ENCODE results near the gene STK25. TPM values are rescaled to one million over a fixed set of nuclear protein-coding genes. Genes with fewer than 3 reads are reported as not detected.
A peak's percentile ranks its signal among the peaks of the same experiment; 100 is the strongest.
"Not testable (repeated sequence)": the region's sequence is repeated elsewhere in the genome, so short reads cannot be mapped to it uniquely, and the experiment has no call there.

STK25 gene
- total RNA-seq, 3 donors from 2014 or later, result 102 to 139 (median 126) TPM

GRCh38 chr2:241451840-241452506, 56.4 kb downstream of the STK25 start:
- Histone ChIP-seq H3K27me3 (no peaks in the 10 kb centered on the region), H3K9me3 (no peaks in the 10 kb centered on the region), H3K27ac (no peak overlapping the region), H3K4me1 (no peaks in the 10 kb centered on the region), H3K4me3 (no peak overlapping the region), H3K36me3 (no peaks in the 10 kb centered on the region)
- TF ChIP-seq POLR2A (IDR thresholded peaks at IDR 0.05), result no peak
- TF ChIP-seq POLR2AphosphoS5 (IDR thresholded peaks at IDR 0.05), result no peak
- no peak for TF ChIP-seq CTCF (IDR thresholded peaks at IDR 0.05)
- DNase-seq (ENCODE audit: low spot score in 2 of 2), result no peak
- intact Hi-C loops (cut with DNase I; ENCODE audit: low total_unique reads), result no loop called here

- H3K9me3 ChIP-seq; DNase-seq (ENCODE audit: low spot score in 2 of 2); H3K27ac ChIP-seq; H3K27me3 ChIP-seq; H3K4me1 ChIP-seq; intact Hi-C loops (cut with DNase I; ENCODE audit: low total_unique reads); H3K36me3 ChIP-seq; H3K4me3 ChIP-seq: not testable (repeated sequence)
Observed at GRCh38 chr2:241450092-241450491, 58.3 kb downstream of the STK25 start.

GRCh38 chr2:241445426-241445825, 63.0 kb downstream of the STK25 start:
- Histone ChIP-seq H3K4me3 (no peak overlapping the region), H3K27me3 (no peaks in the 10 kb centered on the region), H3K36me3 (no peaks in the 10 kb centered on the region), H3K27ac (no peak overlapping the region), H3K9me3 (no peaks in the 10 kb centered on the region), H3K4me1 (no peaks in the 10 kb centered on the region)
- no peak for DNase-seq (ENCODE audit: low spot score in 2 of 2)
- intact Hi-C loops (cut with DNase I; ENCODE audit: low total_unique reads), result no loop called here
- TF ChIP-seq POLR2A (IDR thresholded peaks at IDR 0.05) (no peak), CTCF (IDR thresholded peaks at IDR 0.05) (no peak), POLR2AphosphoS5 (IDR thresholded peaks at IDR 0.05) (no peak)

GRCh38 chr2:241443486-241444223, 64.7 kb downstream of the STK25 start:
- H3K4me1 ChIP-seq, result no peaks in the 10 kb centered on the region
- no peak overlapping the region for H3K27ac ChIP-seq
- H3K9me3 ChIP-seq, result no peaks in the 10 kb centered on the region
- no peaks in the 10 kb centered on the region for H3K27me3 ChIP-seq
- intact Hi-C loops (cut with DNase I; ENCODE audit: low total_unique reads), result no loop called here
- peak in 1 of 2 donors; percentile 41 for DNase-seq (ENCODE audit: low spot score in 2 of 2)
- no peak overlapping the region for H3K4me3 ChIP-seq
- H3K36me3 ChIP-seq, result no peaks in the 10 kb centered on the region
- TF ChIP-seq CTCF (IDR thresholded peaks at IDR 0.05) (no peak), POLR2AphosphoS5 (IDR thresholded peaks at IDR 0.05) (no peak), POLR2A (IDR thresholded peaks at IDR 0.05) (no peak)

Other genes with a start within 250 kb of the STK25 start
- 100 to 1,000 TPM; 339 to 515 (median 383) TPM for gene HDLBP, start 192.9 kb downstream of the STK25 start, total RNA-seq
- 100 to 1,000 TPM; 298 to 321 (median 299) TPM for gene SEPTIN2, start 192.7 kb downstream of the STK25 start, total RNA-seq
- gene FARP2, start 152.3 kb downstream of the STK25 start, total RNA-seq, result 10 to 100 TPM; 34.4 to 43.3 (median 40.3) TPM
- 10 to 100 TPM; 32.2 to 77.6 (median 40.3) TPM for gene BOK, start 50.2 kb upstream of the STK25 start, total RNA-seq
- gene THAP4, start 128.6 kb upstream of the STK25 start, total RNA-seq, result 10 to 100 TPM; 35.3 to 45.9 (median 38.1) TPM
- gene ATG4B, start 129.1 kb upstream of the STK25 start, total RNA-seq, result 10 to 100 TPM; 47.7 to 71.1 (median 64.2) TPM
- gene DTYMK, start 178.2 kb upstream of the STK25 start, total RNA-seq, result 10 to 100 TPM; 16.8 to 23.2 (median 19.7) TPM
- gene ING5, start 193.5 kb upstream of the STK25 start, total RNA-seq, result 10 to 100 TPM; 29.6 to 49.0 (median 45.6) TPM
- gene D2HGDH, start 226.0 kb upstream of the STK25 start, total RNA-seq, result 10 to 100 TPM; 16.3 to 29.2 (median 22.2) TPM

Measured in breast epithelium (tissue), 4 donors.